ENCODE data around the gene SCUBE1.

Gene SCUBE1

DNA sequence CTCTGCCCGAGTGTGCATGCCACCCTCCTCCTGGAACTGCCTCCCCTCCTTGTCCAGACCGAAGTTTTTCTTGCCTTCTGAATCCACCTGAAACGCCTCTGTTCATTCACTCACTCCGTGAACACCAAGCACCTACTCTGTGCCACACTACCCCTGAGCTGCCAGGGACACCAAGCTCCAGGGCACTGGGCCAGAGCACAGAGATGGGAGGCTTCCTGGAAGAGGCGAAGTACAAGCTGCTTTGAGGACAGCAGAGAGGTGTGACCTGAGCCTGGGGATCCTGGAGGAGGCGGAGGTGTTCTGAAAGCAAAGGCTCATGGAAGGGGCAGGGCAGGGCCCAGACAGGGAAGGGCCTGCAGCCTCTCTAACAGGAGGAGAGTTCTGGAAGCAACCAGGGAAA is 47.5 kb downstream of the SCUBE1 start:
- Mint-ChIP-seq H3K9me3 (no peaks in the 10 kb centered on the region), H3K4me1 (peaks cover 82% of the 10 kb centered on the region), H3K36me3 (ENCODE audit: low read depth) (no peaks in the 10 kb centered on the region), H3K4me3 (peak overlapping the region in 1 of 3 experiments; percentile 40), H3K27me3 (ENCODE audit: low read depth) (peaks cover 21% of the 10 kb centered on the region), H3K27ac (peak overlapping the region; percentile 56 to 89 (median 83))
- TF ChIP-seq, protein P1, sequence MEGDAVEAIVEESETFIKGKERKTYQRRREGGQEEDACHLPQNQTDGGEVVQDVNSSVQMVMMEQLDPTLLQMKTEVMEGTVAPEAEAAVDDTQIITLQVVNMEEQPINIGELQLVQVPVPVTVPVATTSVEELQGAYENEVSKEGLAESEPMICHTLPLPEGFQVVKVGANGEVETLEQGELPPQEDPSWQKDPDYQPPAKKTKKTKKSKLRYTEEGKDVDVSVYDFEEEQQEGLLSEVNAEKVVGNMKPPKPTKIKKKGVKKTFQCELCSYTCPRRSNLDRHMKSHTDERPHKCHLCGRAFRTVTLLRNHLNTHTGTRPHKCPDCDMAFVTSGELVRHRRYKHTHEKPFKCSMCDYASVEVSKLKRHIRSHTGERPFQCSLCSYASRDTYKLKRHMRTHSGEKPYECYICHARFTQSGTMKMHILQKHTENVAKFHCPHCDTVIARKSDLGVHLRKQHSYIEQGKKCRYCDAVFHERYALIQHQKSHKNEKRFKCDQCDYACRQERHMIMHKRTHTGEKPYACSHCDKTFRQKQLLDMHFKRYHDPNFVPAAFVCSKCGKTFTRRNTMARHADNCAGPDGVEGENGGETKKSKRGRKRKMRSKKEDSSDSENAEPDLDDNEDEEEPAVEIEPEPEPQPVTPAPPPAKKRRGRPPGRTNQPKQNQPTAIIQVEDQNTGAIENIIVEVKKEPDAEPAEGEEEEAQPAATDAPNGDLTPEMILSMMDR (IDR thresholded peaks at IDR 0.05; ENCODE audit: unreplicated experiment in 3 of 3), result no peak

DNA sequence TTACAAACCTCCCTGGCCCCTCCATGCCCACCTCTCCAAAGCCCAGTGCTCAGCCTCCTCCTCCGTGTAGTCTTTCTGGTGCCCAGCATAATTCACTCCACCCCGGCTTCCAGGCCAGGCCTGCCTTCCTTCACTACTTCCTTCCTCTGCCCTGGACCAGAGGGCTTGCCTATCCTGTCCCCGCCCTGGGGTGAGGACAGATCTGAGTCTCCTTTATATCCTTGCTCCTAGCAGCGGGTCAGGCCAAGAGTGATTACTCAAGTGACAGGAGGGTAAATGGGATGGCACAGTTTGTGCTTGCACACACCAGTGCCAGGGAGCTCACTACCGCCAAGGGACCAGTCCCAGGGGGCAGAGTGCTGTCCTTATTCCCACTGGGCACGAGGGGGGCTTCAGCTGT is 48.0 kb downstream of the SCUBE1 start:
- Mint-ChIP-seq H3K36me3 (ENCODE audit: low read depth) (no peaks in the 10 kb centered on the region), H3K4me1 (peaks cover 82% of the 10 kb centered on the region), H3K9me3 (no peaks in the 10 kb centered on the region), H3K27me3 (ENCODE audit: low read depth) (peaks cover 17% of the 10 kb centered on the region), H3K27ac (peak overlapping the region; percentile 35 to 75 (median 48)), H3K4me3 (no peak overlapping the region)
- TF ChIP-seq, protein P1 (IDR thresholded peaks at IDR 0.05; ENCODE audit: unreplicated experiment in 3 of 3), result no peak

DNA sequence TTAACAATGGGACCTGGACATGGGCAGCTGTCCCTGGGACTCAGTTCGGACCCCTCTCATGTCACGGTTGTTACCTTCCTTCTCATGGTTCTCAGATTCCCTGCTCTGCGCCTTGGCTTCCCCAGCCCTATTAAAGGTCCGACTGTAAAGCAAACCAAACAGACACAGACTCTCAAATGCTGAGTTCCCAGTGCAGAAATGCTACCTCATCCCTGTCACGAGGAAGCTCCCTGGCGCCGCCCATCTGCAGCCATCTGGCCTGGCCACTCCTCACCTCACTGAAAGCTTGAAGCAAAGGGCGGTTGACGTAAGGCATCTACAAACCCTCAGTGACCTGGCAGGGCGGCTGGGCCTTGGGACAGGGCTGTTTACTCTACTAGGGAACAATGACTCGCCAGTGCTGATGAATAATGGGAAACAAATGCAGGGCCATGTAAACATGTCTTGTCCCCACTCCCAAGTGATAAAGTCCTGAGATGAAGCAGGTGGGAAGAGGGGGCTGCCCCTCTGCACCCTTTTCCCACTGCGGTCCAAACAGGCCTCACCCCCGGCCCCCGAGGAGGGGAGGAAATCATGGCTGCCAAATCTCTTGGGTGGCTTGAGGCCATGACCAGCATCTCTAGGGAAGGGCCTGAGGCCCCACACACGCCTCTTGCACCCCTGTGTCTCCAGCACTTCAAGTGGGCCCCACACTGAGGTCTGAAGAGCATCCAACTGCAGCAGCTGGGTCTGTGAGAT is 49.3 kb downstream of the SCUBE1 start:
- Mint-ChIP-seq H3K36me3 (ENCODE audit: low read depth) (no peaks in the 10 kb centered on the region), H3K27ac (peak overlapping the region; percentile 74 to 93 (median 81)), H3K9me3 (no peaks in the 10 kb centered on the region), H3K4me1 (peaks cover 85% of the 10 kb centered on the region), H3K4me3 (peak overlapping the region in 1 of 3 experiments; percentile 13), H3K27me3 (ENCODE audit: low read depth) (peaks cover 13% of the 10 kb centered on the region)
- TF ChIP-seq, protein P1 (IDR thresholded peaks at IDR 0.05; ENCODE audit: unreplicated experiment in 3 of 3), result no peak

GRCh38 chr22:43293259-43293654 is 49.9 kb downstream of the SCUBE1 start:
- H3K4me1 Mint-ChIP-seq, result peaks cover 81% of the 10 kb centered on the region
- H3K4me3 Mint-ChIP-seq, result no peak overlapping the region
- H3K27me3 Mint-ChIP-seq (ENCODE audit: low read depth), result peaks cover 16% of the 10 kb centered on the region
- H3K9me3 Mint-ChIP-seq, result no peaks in the 10 kb centered on the region
- TF ChIP-seq, protein P1 (IDR thresholded peaks at IDR 0.05; ENCODE audit: unreplicated experiment in 3 of 3), result no peak
- peak overlapping the region; percentile 74 to 93 (median 81) for H3K27ac Mint-ChIP-seq
- no peaks in the 10 kb centered on the region for H3K36me3 Mint-ChIP-seq (ENCODE audit: low read depth)

DNA sequence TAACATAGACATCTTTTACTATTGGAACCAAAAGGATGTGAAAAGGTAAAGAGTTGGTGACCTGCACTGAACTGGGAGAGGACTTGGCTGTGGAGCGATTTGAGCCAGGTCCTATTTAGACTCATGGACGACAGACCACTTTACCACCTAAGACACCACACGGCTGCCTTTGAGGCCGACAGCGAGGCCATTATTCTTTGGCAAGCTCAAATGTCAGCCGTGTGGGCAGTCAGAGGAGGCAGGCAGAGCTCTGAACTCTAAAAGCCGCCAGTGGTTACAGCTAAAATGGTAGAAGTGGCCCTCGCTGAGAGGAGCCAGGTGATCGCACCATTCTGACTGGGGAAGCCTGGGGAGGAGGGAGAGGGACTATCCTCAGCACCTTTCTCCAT is 50.5 kb downstream of the SCUBE1 start:
- Mint-ChIP-seq H3K27me3 (ENCODE audit: low read depth) (peaks cover 16% of the 10 kb centered on the region), H3K36me3 (ENCODE audit: low read depth) (no peaks in the 10 kb centered on the region), H3K4me3 (peak overlapping the region in 2 of 3 experiments; percentile 1 to 12), H3K9me3 (no peaks in the 10 kb centered on the region), H3K4me1 (peaks cover 78% of the 10 kb centered on the region), H3K27ac (peak overlapping the region; percentile 68 to 74 (median 72))
- TF ChIP-seq, protein P1 (IDR thresholded peaks at IDR 0.05; ENCODE audit: unreplicated experiment in 3 of 3), result no peak

- TF ChIP-seq, protein P1 (IDR thresholded peaks at IDR 0.05; ENCODE audit: unreplicated experiment in 3 of 3), result no peak
- H3K27me3 Mint-ChIP-seq (ENCODE audit: low read depth), result peaks cover 25% of the 10 kb centered on the region
- H3K36me3 Mint-ChIP-seq (ENCODE audit: low read depth), result no peaks in the 10 kb centered on the region
- peaks cover 75% of the 10 kb centered on the region for H3K4me1 Mint-ChIP-seq
- H3K9me3 Mint-ChIP-seq, result no peaks in the 10 kb centered on the region
- peak overlapping the region; percentile 68 to 74 (median 72) for H3K27ac Mint-ChIP-seq
- H3K4me3 Mint-ChIP-seq, result no peak overlapping the region
These were observed 51.8 kb downstream of the SCUBE1 start for GRCh38 chr22:43291381-43291780.
